B cell (primary cell): ENCODE results near the gene MGA. TPM values are rescaled to one million over a fixed set of nuclear protein-coding genes. Genes with fewer than 3 reads are reported as not detected.

ENCODE experiments used
- ATAC-seq: fragments of 200-7000 bp; cut with Tn5 transposase; one replicate; pipeline ENCODE4 v1.10.0; 2021; ENCODE audit warnings: low read depth, mild to moderate bottlenecking, moderate number of reproducible peaks, moderate library complexity
- CTCF ChIA-PET: fragments of 350-600 bp; sonication (Branson Sonifier 250); formaldehyde crosslinking; loops from one replicate; lab custom pipeline; 2021; ENCODE audit warnings: antibody characterized with exemption, inconsistent platforms; lab: Charles Lee
- POLR2A ChIA-PET: fragments of 350-600 bp; sonication (Branson Sonifier 250); formaldehyde crosslinking; loops from one replicate; lab custom pipeline; 2021; ENCODE audit warnings: antibody characterized with exemption; lab: Charles Lee
- DNase-seq: peaks from one replicate; pipeline ENCODE4 v3.0.0; 2013
- H2AFZ ChIP-seq: 2 replicates; pipeline ENCODE4 v1.6.1; 2012; ENCODE audit warnings: mild to moderate bottlenecking, low read depth, low read length; ENCODE audit not compliant: insufficient read depth, poor library complexity, severe bottlenecking
- H3K27ac ChIP-seq, 2 donors: 1 replicate in 1 of 2; 2 replicates in 1 of 2; pipeline ENCODE4 v1.5.1; 2012 to 2013; ENCODE audit warnings: low read length in 2 of 2, mild to moderate bottlenecking in 2 of 2, moderate library complexity in 1 of 2
- H3K27me3 ChIP-seq, 4 experiments: fragments of 200-600 bp in 1 of 4; sonication (generic) in 1 of 4; replicated peaks in 1 of 4; 1 replicate in 2 of 4; 2 replicates in 2 of 4; pipeline versions ENCODE4 v1.6.1 to v1.7.0; 2013 to 2016; ENCODE audit warnings: low read length in 3 of 4, mild to moderate bottlenecking in 2 of 4, mixed read lengths in 1 of 4, moderate library complexity in 1 of 4; ENCODE audit not compliant: insufficient read depth in 4 of 4, control insufficient read depth in 3 of 4; ENCODE audit errors: control extremely low read depth in 1 of 4
- H3K36me3 ChIP-seq, 2 experiments: replicated peaks in 1 of 2; 1 replicate in 1 of 2; 2 replicates in 1 of 2; pipeline versions ENCODE4 v1.6.1 to v1.7.1; 2013; ENCODE audit warnings: low read length in 1 of 2; ENCODE audit not compliant: insufficient read depth in 2 of 2, control insufficient read depth in 1 of 2; ENCODE audit errors: control extremely low read depth in 1 of 2, extremely low read depth in 1 of 2
- H3K4me1 ChIP-seq, 2 donors: fragments of 200-600 bp in 1 of 2; sonication (generic) in 1 of 2; 1 replicate in 1 of 2; 2 replicates in 1 of 2; pipeline versions ENCODE4 v1.5.1 to v1.6.1; 2013 to 2017; ENCODE audit warnings: low read length in 2 of 2; ENCODE audit not compliant: control insufficient read depth in 2 of 2, insufficient read depth in 2 of 2
- H3K4me2 ChIP-seq: replicated peaks from 2 replicates; pipeline ENCODE3; 2012; ENCODE audit warnings: mild to moderate bottlenecking, low read depth, low read length; ENCODE audit not compliant: poor library complexity, severe bottlenecking
- H3K4me3 ChIP-seq, 5 experiments: fragments of 200-600 bp in 1 of 5; sonication (generic) in 1 of 5; 1 replicate in 3 of 5; 2 replicates in 2 of 5; pipeline versions ENCODE4 v1.5.1 to v1.7.0; 2011 to 2016; ENCODE audit warnings: low read length in 4 of 5, mild to moderate bottlenecking in 4 of 5, low read depth in 2 of 5, control low read depth in 1 of 5, moderate library complexity in 1 of 5; ENCODE audit not compliant: insufficient read depth in 1 of 5; ENCODE audit errors: control extremely low read depth in 1 of 5, extremely low read depth in 1 of 5
- H3K79me2 ChIP-seq: fragments of 200-600 bp; sonication (generic); one replicate; pipeline ENCODE4 v1.6.0; 2016; ENCODE audit warnings: low read length; ENCODE audit not compliant: control insufficient read depth, insufficient read depth
- H3K9ac ChIP-seq: fragments of 200-600 bp; sonication (generic); 2 replicates; pipeline ENCODE4 v1.6.1; 2017; ENCODE audit warnings: mild to moderate bottlenecking, low read length, moderate library complexity
- H3K9me3 ChIP-seq, 3 donors: one replicate each; pipeline versions ENCODE4 v1.6.1 to v1.7.1; 2013; ENCODE audit warnings: low read length in 2 of 3; ENCODE audit not compliant: control insufficient read depth in 2 of 3, insufficient read depth in 1 of 3; ENCODE audit errors: control extremely low read depth in 1 of 3
- H4K20me1 ChIP-seq: 2 replicates; pipeline ENCODE4 v1.6.0; 2012; ENCODE audit warnings: mild to moderate bottlenecking, low read length; ENCODE audit not compliant: insufficient read depth, control insufficient read depth, poor library complexity, severe bottlenecking
- H3K27ac Mint-ChIP-seq: one replicate; pipeline ENCODE4 v1.8.0; 2021; ENCODE audit warnings: mixed read lengths
- H3K27me3 Mint-ChIP-seq: one replicate; pipeline ENCODE4 v1.8.0; 2021; ENCODE audit warnings: mixed read lengths
- H3K4me1 Mint-ChIP-seq: one replicate; pipeline ENCODE4 v1.8.0; 2021; ENCODE audit warnings: mixed read lengths
- H3K4me3 Mint-ChIP-seq: one replicate; pipeline ENCODE4 v1.8.0; 2021; ENCODE audit warnings: mixed read lengths
- H3K9me3 Mint-ChIP-seq: one replicate; pipeline ENCODE4 v1.8.0; 2022; ENCODE audit warnings: mixed read lengths; ENCODE audit not compliant: insufficient read depth
- CTCF ChIP-seq: fragments of 200-600 bp; IDR thresholded peaks from one replicate; pipeline ENCODE4 v1.8.0; 2022; ENCODE audit warnings: antibody characterized with exemption, mild to moderate bottlenecking
- EZH2 ChIP-seq: IDR thresholded peaks from 2 replicates; pipeline ENCODE4 v1.6.1; 2012; ENCODE audit warnings: borderline replicate concordance, low read depth, mild to moderate bottlenecking, moderate library complexity, low read length; ENCODE audit not compliant: insufficient read depth, poor library complexity, severe bottlenecking
- WGBS: methylation state at CpG from one replicate; pipeline ENCODE4 v1.1.5; 2013; ENCODE audit warnings: missing lambda C conversion rate; ENCODE audit not compliant: insufficient coverage; 5-methylcytosine and 5-hydroxymethylcytosine counted together
- intact Hi-C: fragments of 100-400 bp; cut with micrococcal nuclease; formaldehyde crosslinking; loops from one replicate; pipeline ENCODE4 v1.10.0; 2022
- polyA plus RNA-seq: library from polyadenylated mRNA; depleted of rRNA; stranded (reverse); fragments of >200 nt; gene quantifications from 2 replicates; pipeline ENCODE4 v1.2.3, GENCODE V29; 2012
- small RNA-seq: library from RNA; depleted of rRNA; stranded (forward); fragments of <200 nt; gene quantifications from one replicate; pipeline ENCODE3, GENCODE V24; 2012; ENCODE audit warnings: low replicate concordance, low read depth; ENCODE audit not compliant: insufficient read length
- total RNA-seq, 2 donors: library from RNA; stranded (reverse); fragments of 120-200 nt in 1 of 2; gene quantifications; 1 replicate in 1 of 2; 2 replicates in 1 of 2; pipeline versions ENCODE4 v1.2.3 to v1.2.4, GENCODE V29; 2013 to 2022

MGA gene
- total and polyA plus RNA-seq, 2 donors (not counting 1 experiment from before 2014, with no cell fraction given), result 5.4 to 79.7 TPM

GRCh38 chr15:41821831-41822230 is 161.6 kb downstream of the MGA start:
- TF ChIP-seq CTCF (no peak), EZH2 (no peak)
- intact Hi-C loops, result no loop called here
- no peak overlapping the region for H3K27ac ChIP-seq
- no peaks in the 10 kb centered on the region for H3K9me3 Mint-ChIP-seq
- peaks cover 3% of the 10 kb centered on the region for H3K4me1 Mint-ChIP-seq
- H3K27me3 Mint-ChIP-seq, result no peaks in the 10 kb centered on the region
- H3K36me3 ChIP-seq, result peaks cover 0 to 35% of the 10 kb centered on the region in 2 experiments
- no peaks in the 10 kb centered on the region for H4K20me1 ChIP-seq
- ChIA-PET POLR2A (no interaction called here), CTCF (interaction anchor here (2.7 to 7.1 kb wide), 2 partner anchors 10 to 48 kb away, joined by 13 to 38 read pairs; partner anchors contain the start of gene MAPKBP1)
- no peaks in the 10 kb centered on the region for H3K4me1 ChIP-seq
- no peak overlapping the region for H3K27ac Mint-ChIP-seq
- WGBS, result 100% methylated on average over 2 of the region's 4 CpGs
- no peak overlapping the region for H3K4me3 Mint-ChIP-seq
- H3K27me3 ChIP-seq, result no peaks in the 10 kb centered on the region
- H3K4me3 ChIP-seq, result no peak overlapping the region
- H3K79me2 ChIP-seq, result no peaks in the 10 kb centered on the region
- H3K4me2 ChIP-seq, result no peak overlapping the region
- H2AFZ ChIP-seq, result no peak overlapping the region
- no peaks in the 10 kb centered on the region for H3K9me3 ChIP-seq
- no peak for DNase-seq
- H3K9ac ChIP-seq, result no peak overlapping the region
- ATAC-seq, result no peak

DNA sequence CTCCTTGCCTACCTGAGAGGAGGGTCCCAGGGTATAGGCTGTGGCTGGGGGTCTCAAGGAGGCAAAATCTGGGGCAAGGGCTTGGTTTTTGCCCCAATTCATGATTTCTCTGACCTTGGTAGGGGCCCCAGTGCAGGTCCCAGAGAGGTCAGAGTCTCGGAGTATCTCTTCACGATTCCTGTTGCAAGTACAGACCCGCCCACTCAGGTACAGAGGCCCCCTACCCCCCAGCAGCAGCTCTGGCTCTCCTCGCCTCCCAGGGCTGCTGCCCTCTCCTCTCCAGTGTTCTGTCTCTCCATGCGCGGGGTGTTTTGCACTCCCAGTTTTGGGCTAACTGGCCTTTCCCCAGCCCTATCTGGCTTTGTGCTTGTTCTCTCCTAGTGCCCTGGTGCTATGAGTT is 162.3 kb downstream of the MGA start:
- Histone ChIP-seq H3K36me3 (peaks cover 0 to 29% of the 10 kb centered on the region in 2 experiments), H2AFZ (no peak overlapping the region), H3K9me3 (no peaks in the 10 kb centered on the region), H3K79me2 (no peaks in the 10 kb centered on the region), H3K4me2 (no peak overlapping the region), H3K4me1 (peaks cover 3 to 5% of the 10 kb centered on the region in 2 donors), H3K27me3 (no peaks in the 10 kb centered on the region), H3K9ac (no peak overlapping the region), H3K4me3 (no peak overlapping the region), H3K27ac (no peak overlapping the region), H4K20me1 (no peaks in the 10 kb centered on the region)
- TF ChIP-seq EZH2, result no peak
- TF ChIP-seq CTCF, result no peak
- CTCF ChIA-PET, result interaction anchor here (1.0 to 7.1 kb wide), 2 partner anchors 49 to 82 kb away, joined by 3 to 38 read pairs; partner anchors contain the start of gene MAPKBP1
- Mint-ChIP-seq H3K27me3 (no peaks in the 10 kb centered on the region), H3K27ac (no peak overlapping the region), H3K9me3 (no peaks in the 10 kb centered on the region), H3K4me3 (no peak overlapping the region), H3K4me1 (peaks cover 3% of the 10 kb centered on the region)
- no peak for DNase-seq
- POLR2A ChIA-PET, result no interaction called here
- intact Hi-C loops, result no loop called here
- ATAC-seq, result no peak
- 96% methylated on average over 6 of the region's 6 CpGs for WGBS

Small RNAs within 50 kb of the gene (small RNA-seq; reads per million reads assigned to genes)
- not detected for gene MIR626

Other genes with a start within 250 kb of the MGA start
- gene RTF1, start 243.3 kb upstream of the MGA start, total RNA-seq, result 39.4 and 45.0 TPM in 2 replicates
- gene RTF1, start 243.3 kb upstream of the MGA start, polyA plus RNA-seq, result 11.9 and 25.9 TPM in 2 replicates
- 0.22 TPM in 1 of 2 replicates, not detected in the other for gene ITPKA, start 166.5 kb upstream of the MGA start, total RNA-seq
- not detected in 2 replicates for gene ITPKA, start 166.5 kb upstream of the MGA start, polyA plus RNA-seq
- gene LTK, start 146.6 kb upstream of the MGA start, total RNA-seq, result 3.2 and 4.4 TPM in 2 replicates
- 9.7 and 19.4 TPM in 2 replicates for gene LTK, start 146.6 kb upstream of the MGA start, polyA plus RNA-seq
- 59.4 and 69.6 TPM in 2 replicates for gene RPAP1, start 116.1 kb upstream of the MGA start, total RNA-seq
- gene RPAP1, start 116.1 kb upstream of the MGA start, polyA plus RNA-seq, result 29.1 and 30.6 TPM in 2 replicates
- gene TYRO3, start 101.2 kb upstream of the MGA start, total RNA-seq, result 0.05 TPM in 1 of 2 replicates, not detected in the other
- gene TYRO3, start 101.2 kb upstream of the MGA start, polyA plus RNA-seq, result not detected in 2 replicates
- 59.2 and 65.5 TPM in 2 replicates for gene MAPKBP1, start 114.1 kb downstream of the MGA start, total RNA-seq
- gene MAPKBP1, start 114.1 kb downstream of the MGA start, polyA plus RNA-seq, result 13.9 and 14.1 TPM in 2 replicates
- gene JMJD7, start 167.7 kb downstream of the MGA start, total RNA-seq, result 41.1 and 43.9 TPM in 2 replicates
- gene JMJD7, start 167.7 kb downstream of the MGA start, polyA plus RNA-seq, result 24.2 and 33.4 TPM in 2 replicates
- gene PLA2G4B, start 178.4 kb downstream of the MGA start, total RNA-seq, result 22.6 and 24.3 TPM in 2 replicates
- 28.8 and 33.2 TPM in 2 replicates for gene PLA2G4B, start 178.4 kb downstream of the MGA start, polyA plus RNA-seq
- 0.68 and 1.4 TPM in 2 replicates for gene SPTBN5, start 233.6 kb downstream of the MGA start, total RNA-seq
- 0.55 and 0.94 TPM in 2 replicates for gene SPTBN5, start 233.6 kb downstream of the MGA start, polyA plus RNA-seq